Gastroesophageal sphincter (tissue), 3 donors: Measurements from ENCODE around the gene CGNL1.

ENCODE experiments used
- CTCF ChIP-seq, 4 experiments: fragments of 200-600 bp in 2 of 4; fragments of 450-650 bp in 2 of 4; sonication (generic) in 1 of 4; IDR thresholded peaks; one replicate each; pipeline ENCODE4 v1.5.1; 2017 to 2019; ENCODE audit warnings: antibody characterized with exemption in 4 of 4, mild to moderate bottlenecking in 2 of 4, moderate library complexity in 2 of 4
- EP300 ChIP-seq: sonication (generic); formaldehyde crosslinking; IDR thresholded peaks from one replicate; pipeline ENCODE4 v1.6.1; 2017; ENCODE audit warnings: antibody characterized with exemption, mild to moderate bottlenecking

- TF ChIP-seq EP300: no peak
- no peak for TF ChIP-seq CTCF (IDR thresholded peaks at IDR 0.05)
Observed at GRCh38 chr15:57363661-57364060, 12.6 kb upstream of the CGNL1 start.
